ENCODE measurements around the gene ZSWIM8.

ZSWIM8 gene

DNA sequence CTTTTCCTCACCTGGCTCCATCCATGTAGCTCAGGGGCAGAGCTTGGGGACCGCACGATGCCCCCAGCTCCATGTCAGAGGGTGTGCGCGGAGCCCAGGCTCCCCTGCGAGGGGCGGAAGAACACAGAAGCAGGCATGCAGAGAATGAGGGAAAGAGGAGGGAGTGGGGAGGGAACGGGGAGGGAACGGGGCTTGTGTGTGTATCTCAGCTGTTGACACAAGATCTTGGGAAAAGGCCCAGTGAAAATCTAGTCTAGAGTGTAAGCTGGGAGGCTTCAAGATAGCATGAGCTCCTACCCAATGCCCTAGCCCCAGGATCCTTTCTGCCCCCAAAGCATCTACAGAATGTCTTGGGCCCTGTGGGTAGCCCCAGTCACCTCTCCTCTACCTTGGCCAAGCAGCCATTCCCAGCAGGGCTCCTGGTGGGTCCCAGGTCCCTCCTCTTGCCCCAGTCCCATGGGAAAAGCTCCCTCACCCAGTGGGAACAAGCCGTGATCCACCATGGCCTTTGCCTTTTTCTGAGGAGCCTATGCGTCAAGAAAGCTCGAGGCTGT is 51.1 kb downstream of the ZSWIM8 start:
- H3K4me3 ChIP-seq (ENCODE audit: low read depth, low read length), result no peak overlapping the region
- H3K27me3 ChIP-seq, result no peaks in the 10 kb centered on the region
- H3K9me3 ChIP-seq, result no peaks in the 10 kb centered on the region
- TF ChIP-seq, protein P1, sequence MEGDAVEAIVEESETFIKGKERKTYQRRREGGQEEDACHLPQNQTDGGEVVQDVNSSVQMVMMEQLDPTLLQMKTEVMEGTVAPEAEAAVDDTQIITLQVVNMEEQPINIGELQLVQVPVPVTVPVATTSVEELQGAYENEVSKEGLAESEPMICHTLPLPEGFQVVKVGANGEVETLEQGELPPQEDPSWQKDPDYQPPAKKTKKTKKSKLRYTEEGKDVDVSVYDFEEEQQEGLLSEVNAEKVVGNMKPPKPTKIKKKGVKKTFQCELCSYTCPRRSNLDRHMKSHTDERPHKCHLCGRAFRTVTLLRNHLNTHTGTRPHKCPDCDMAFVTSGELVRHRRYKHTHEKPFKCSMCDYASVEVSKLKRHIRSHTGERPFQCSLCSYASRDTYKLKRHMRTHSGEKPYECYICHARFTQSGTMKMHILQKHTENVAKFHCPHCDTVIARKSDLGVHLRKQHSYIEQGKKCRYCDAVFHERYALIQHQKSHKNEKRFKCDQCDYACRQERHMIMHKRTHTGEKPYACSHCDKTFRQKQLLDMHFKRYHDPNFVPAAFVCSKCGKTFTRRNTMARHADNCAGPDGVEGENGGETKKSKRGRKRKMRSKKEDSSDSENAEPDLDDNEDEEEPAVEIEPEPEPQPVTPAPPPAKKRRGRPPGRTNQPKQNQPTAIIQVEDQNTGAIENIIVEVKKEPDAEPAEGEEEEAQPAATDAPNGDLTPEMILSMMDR (IDR thresholded peaks at IDR 0.05; ENCODE audit: low read depth, low read length), result no peak
- H3K36me3 ChIP-seq, result no peaks in the 10 kb centered on the region; the same call in 1 of the 2 replicates
- H3K4me1 ChIP-seq, result no peaks in the 10 kb centered on the region
- no peak for DNase-seq

DNA sequence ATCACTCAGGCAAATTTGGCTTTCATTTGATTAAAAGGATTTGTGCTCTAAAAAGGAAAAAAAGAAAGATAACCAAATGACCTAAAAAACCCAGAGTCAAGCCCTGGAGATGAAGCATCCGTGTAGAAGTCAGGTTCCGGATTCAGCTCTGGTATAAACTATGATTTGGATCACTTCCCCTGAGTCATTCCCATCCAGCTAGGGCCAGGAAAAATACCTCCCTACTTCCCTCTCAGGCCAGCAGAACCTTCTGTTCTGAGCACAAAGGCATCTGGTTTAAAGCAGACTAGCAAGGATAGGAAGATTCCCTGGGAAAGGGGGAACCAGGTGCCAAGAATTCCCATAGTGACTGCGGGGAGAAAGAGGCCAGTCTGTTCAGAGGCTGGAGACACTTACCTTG is 51.7 kb downstream of the ZSWIM8 start:
- Histone ChIP-seq H3K27me3 (no peaks in the 10 kb centered on the region), H3K36me3 (peaks cover 2% of the 10 kb centered on the region; the same call in 1 of the 2 replicates), H3K4me1 (no peaks in the 10 kb centered on the region), H3K4me3 (ENCODE audit: low read depth, low read length) (no peak overlapping the region), H3K9me3 (no peaks in the 10 kb centered on the region)
- TF ChIP-seq, protein P1 (IDR thresholded peaks at IDR 0.05; ENCODE audit: low read depth, low read length), result no peak
- DNase-seq, result no peak

DNA sequence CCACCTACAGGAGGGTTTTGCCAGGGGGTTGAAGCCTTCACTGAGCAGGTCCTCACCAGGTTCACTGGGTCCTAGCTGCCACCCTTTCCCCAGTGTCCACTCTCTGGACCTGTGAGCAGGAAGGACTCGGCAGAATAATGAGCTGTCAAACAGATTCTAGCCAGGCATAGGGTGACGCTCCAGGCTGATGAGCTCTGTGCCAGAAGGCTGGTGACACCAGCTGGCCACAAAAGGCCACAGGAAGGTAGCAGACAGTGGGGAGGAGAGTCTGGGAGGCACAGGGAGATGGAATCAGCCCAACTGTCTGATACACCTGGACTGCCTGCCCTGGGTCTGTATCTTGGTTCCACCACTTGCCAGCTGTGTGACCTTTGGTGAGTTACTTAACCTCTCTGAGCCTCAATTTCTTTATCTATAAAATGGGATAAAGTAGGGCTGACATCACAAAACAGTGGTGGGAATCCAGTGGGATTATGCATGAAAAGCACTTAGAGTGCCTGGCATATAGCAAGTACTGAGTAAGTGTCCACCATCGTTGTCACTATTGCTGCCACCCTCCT is 52.7 kb downstream of the ZSWIM8 start:
- Histone ChIP-seq H3K4me1 (no peaks in the 10 kb centered on the region), H3K36me3 (peaks cover 6% of the 10 kb centered on the region; the same call in 1 of the 2 replicates), H3K9me3 (no peaks in the 10 kb centered on the region), H3K4me3 (ENCODE audit: low read depth, low read length) (no peak overlapping the region), H3K27me3 (no peaks in the 10 kb centered on the region)
- DNase-seq, result no peak
- TF ChIP-seq, protein P1 (IDR thresholded peaks at IDR 0.05; ENCODE audit: low read depth, low read length), result no peak

GRCh38 chr10:73838827-73839226 is 53.4 kb downstream of the ZSWIM8 start:
- TF ChIP-seq, protein P1 (IDR thresholded peaks at IDR 0.05; ENCODE audit: low read depth, low read length), result no peak
- no peak for DNase-seq
- Histone ChIP-seq H3K4me1 (no peaks in the 10 kb centered on the region), H3K36me3 (peaks cover 6% of the 10 kb centered on the region; the same call in 1 of the 2 replicates), H3K9me3 (no peaks in the 10 kb centered on the region), H3K4me3 (ENCODE audit: low read depth, low read length) (no peak overlapping the region), H3K27me3 (no peaks in the 10 kb centered on the region)

- Histone ChIP-seq H3K36me3 (peaks cover 6% of the 10 kb centered on the region; the same call in 1 of the 2 replicates), H3K4me1 (no peaks in the 10 kb centered on the region), H3K27me3 (no peaks in the 10 kb centered on the region), H3K4me3 (ENCODE audit: low read depth, low read length) (no peak overlapping the region), H3K9me3 (no peaks in the 10 kb centered on the region)
- TF ChIP-seq, protein P1 (IDR thresholded peaks at IDR 0.05; ENCODE audit: low read depth, low read length), result no peak
- DNase-seq, result no peak
Measured at GRCh38 chr10:73839276-73839966, 54.0 kb downstream of the ZSWIM8 start.

DNA sequence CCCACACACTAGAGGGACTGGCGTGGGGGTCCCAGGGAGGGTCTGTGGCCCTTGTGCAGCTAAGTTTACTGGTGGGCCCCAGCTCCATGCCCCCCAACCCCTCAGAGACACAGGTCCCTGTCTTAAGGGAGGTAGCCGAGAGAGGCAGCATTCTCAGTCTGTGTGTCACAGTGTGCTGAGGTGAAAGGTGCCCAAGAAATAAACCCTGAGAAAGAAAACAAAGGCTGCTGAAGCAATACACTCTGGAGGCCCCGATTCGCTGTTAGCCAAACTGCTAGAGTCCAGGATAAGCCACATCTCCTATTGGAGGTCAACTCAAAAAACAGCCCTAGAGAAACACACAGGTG is 54.6 kb downstream of the ZSWIM8 start:
- peaks cover 6% of the 10 kb centered on the region; the same call in 1 of the 2 replicates for H3K36me3 ChIP-seq
- H3K9me3 ChIP-seq, result no peaks in the 10 kb centered on the region
- DNase-seq, result no peak
- TF ChIP-seq, protein P1 (IDR thresholded peaks at IDR 0.05; ENCODE audit: low read depth, low read length), result no peak
- H3K27me3 ChIP-seq, result no peaks in the 10 kb centered on the region
- H3K4me1 ChIP-seq, result no peaks in the 10 kb centered on the region
- H3K4me3 ChIP-seq (ENCODE audit: low read depth, low read length), result no peak overlapping the region
